RWPE1 (cell line): ENCODE results near the gene CWH43.
"Not testable (repeated sequence)": the region's sequence is repeated elsewhere in the genome, so short reads cannot be mapped to it uniquely, and the experiment has no call there.

Source experiments
- CTCF ChIA-PET: fragments of 350-600 bp; sonication (Branson Sonifier 250); formaldehyde crosslinking; extraction: SDS; loops from one replicate; lab custom pipeline; 2021; lab: Yijun Ruan, JAX
- POLR2A ChIA-PET: fragments of 400-600 bp; formaldehyde crosslinking; extraction: SDS; loops from one replicate; lab custom pipeline; 2020; ENCODE audit warnings: antibody characterized with exemption; ENCODE audit not compliant: low non-redundant PET; lab: Yijun Ruan, JAX
- DNase-seq: peaks from one replicate; pipeline ENCODE4 v3.0.0; 2012; ENCODE audit warnings: low spot score
- H3K27ac ChIP-seq: fragments of 450-650 bp; 2 replicates; pipeline ENCODE4 v1.5.1; 2017

CWH43 gene

DNA sequence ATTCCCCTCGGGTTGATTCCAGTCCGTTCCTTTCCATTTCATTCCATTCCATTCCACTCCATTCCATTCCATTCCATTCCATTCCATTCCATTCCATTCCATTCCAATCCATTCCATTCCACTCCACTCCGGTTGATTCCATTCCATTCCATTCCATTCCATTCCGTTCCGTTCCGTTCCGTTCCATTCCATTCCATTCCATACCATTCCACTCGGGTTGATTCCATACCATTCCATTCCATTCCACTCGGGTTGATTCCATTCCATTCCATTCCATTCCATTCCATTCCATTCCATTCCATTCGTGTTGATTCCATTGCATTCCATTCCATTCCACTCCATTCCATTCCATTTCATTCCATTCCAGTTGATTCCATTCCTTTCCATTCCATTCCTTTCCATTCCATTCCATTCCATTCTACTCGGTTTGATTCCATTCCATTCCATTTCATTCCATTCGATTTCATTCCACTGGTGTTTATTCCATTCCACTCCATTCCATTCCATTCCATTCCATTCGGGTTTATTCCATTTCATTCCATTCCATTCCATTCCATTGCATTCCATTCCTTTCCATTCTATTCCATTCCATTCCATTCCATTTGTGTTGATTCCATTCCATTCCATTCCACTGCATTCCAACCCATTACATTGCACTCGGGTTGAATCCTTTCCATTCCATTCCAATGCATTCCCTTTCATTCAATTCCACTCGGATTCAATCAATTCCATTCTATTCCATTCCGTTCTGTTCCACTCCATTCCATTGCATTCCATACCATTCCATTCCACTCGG lies 122.3 kb downstream of the CWH43 start:
- CTCF ChIA-PET, H3K27ac ChIP-seq, DNase-seq, POLR2A ChIA-PET: not testable (repeated sequence)

DNA sequence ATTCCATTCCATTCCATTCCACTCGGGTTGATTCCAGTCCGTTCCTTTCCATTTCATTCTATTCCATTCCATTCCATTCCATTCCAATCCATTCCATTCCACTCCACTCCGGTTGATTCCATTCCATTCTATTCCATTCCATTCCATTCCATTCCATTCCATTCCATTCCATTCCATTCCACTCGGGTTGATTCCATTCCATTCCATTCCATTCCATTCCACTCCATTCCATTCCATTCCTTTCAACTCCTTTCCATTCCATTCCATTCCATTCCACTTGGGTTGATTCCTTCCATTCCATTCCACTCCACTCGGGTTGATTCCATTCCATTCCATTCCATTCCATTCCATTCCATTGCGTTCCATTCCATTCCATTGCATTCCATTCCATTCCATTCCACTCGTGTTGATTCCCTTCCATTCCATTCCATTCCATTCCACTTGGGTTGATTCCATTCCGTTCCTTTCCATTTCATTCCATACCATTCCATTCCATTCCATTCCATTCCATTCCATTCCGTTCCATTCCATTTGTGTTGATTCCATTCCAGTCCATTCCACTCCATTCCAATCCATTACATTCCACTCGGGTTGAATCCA lies 123.6 kb downstream of the CWH43 start:
- DNase-seq, CTCF ChIA-PET, POLR2A ChIA-PET, H3K27ac ChIP-seq: not testable (repeated sequence)

DNA sequence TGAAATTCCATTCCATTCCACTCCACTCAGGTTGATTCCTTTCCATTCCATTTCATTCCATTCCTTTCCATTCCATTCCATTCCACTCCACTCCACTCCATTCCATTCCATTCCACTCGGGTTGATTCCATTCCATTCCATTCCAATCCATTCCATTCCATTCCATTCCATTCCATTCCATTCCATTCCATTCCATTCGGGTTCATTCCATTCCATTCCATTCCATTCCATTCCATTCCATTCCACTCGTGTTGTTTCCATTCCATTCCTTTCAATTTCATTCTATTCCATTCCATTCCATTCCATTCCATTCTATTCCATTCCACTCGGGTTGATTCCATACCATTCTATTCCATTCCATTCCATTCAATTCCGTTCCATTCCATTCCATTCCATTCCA lies 124.5 kb downstream of the CWH43 start:
- DNase-seq, POLR2A ChIA-PET, CTCF ChIA-PET, H3K27ac ChIP-seq: not testable (repeated sequence)
